Activated T-cell treated with anti-CD3 and anti-CD28 coated beads, Interleukin-2, amount 50 U/mL, for 4 hours (primary cell): ENCODE data around the gene IL1F10. TPM values are rescaled to one million over a fixed set of nuclear protein-coding genes. Genes with fewer than 3 reads are reported as not detected.

Source experiments
- ATAC-seq, 2 donors: fragments of 200-7000 bp; cut with Tn5 transposase; one replicate each; pipeline ENCODE4 v1.10.0; 2021
- DNase-seq: peaks from one replicate; pipeline ENCODE4 v3.0.0-alpha.2; 2020
- H3K27me3 Mint-ChIP-seq: one replicate; pipeline ENCODE4 v1.8.0; 2021; ENCODE audit warnings: low read depth, mixed read lengths
- H3K36me3 Mint-ChIP-seq: one replicate; pipeline ENCODE4 v1.8.0; 2022; ENCODE audit warnings: mixed read lengths; ENCODE audit not compliant: insufficient read depth
- H3K4me1 Mint-ChIP-seq: one replicate; pipeline ENCODE4 v1.8.0; 2021; ENCODE audit warnings: low read depth, mixed read lengths
- H3K4me3 Mint-ChIP-seq: one replicate; pipeline ENCODE4 v1.8.0; 2021; ENCODE audit warnings: mild to moderate bottlenecking, moderate library complexity, mixed read lengths
- H3K9me3 Mint-ChIP-seq: one replicate; pipeline ENCODE4 v1.8.0; 2021; ENCODE audit warnings: mixed read lengths
- total RNA-seq, 3 donors: library from RNA; stranded (reverse); gene quantifications; one replicate each; pipeline ENCODE4 v1.2.1, GENCODE V29; 2021

IL1F10 gene
- total RNA-seq, 3 donors from 2014 or later, result not detected

GRCh38 chr2:113102133-113102532 is 34.4 kb downstream of the IL1F10 start:
- no peak for DNase-seq
- Mint-ChIP-seq H3K27me3 (peaks cover 1% of the 10 kb centered on the region), H3K4me3 (no peak overlapping the region), H3K36me3 (no peaks in the 10 kb centered on the region), H3K9me3 (peaks cover 17% of the 10 kb centered on the region), H3K4me1 (peaks cover 43% of the 10 kb centered on the region)
- no peak for ATAC-seq

- H3K4me1 Mint-ChIP-seq, result peaks cover 32% of the 10 kb centered on the region
- peaks cover 2% of the 10 kb centered on the region for H3K27me3 Mint-ChIP-seq
- no peak for DNase-seq
- peaks cover 9% of the 10 kb centered on the region for H3K9me3 Mint-ChIP-seq
- ATAC-seq, result no peak
- no peak overlapping the region for H3K4me3 Mint-ChIP-seq
- no peaks in the 10 kb centered on the region for H3K36me3 Mint-ChIP-seq
Observed at GRCh38 chr2:113103277-113103676, 35.5 kb downstream of the IL1F10 start.

- H3K27me3 Mint-ChIP-seq, result peaks cover 6% of the 10 kb centered on the region
- H3K4me3 Mint-ChIP-seq, result no peak overlapping the region
- H3K36me3 Mint-ChIP-seq, result no peaks in the 10 kb centered on the region
- DNase-seq (no peak), ATAC-seq (peak; percentile 82 to 83)
- peaks cover 29% of the 10 kb centered on the region for H3K4me1 Mint-ChIP-seq
- peaks cover 9% of the 10 kb centered on the region for H3K9me3 Mint-ChIP-seq
Observed at GRCh38 chr2:113104054-113104611, 36.4 kb downstream of the IL1F10 start.

GRCh38 chr2:113105047-113105785 is 37.4 kb downstream of the IL1F10 start:
- H3K36me3 Mint-ChIP-seq, result no peaks in the 10 kb centered on the region
- peaks cover 29% of the 10 kb centered on the region for H3K4me1 Mint-ChIP-seq
- no peak overlapping the region for H3K4me3 Mint-ChIP-seq
- peaks cover 10% of the 10 kb centered on the region for H3K27me3 Mint-ChIP-seq
- DNase-seq (peak; percentile 29), ATAC-seq (peak; percentile 65 to 70)
- peaks cover 9% of the 10 kb centered on the region for H3K9me3 Mint-ChIP-seq

- no peak for ATAC-seq
- no peak for DNase-seq
- Mint-ChIP-seq H3K4me1 (peaks cover 5% of the 10 kb centered on the region), H3K36me3 (no peaks in the 10 kb centered on the region), H3K9me3 (no peaks in the 10 kb centered on the region), H3K4me3 (no peak overlapping the region), H3K27me3 (peaks cover 8% of the 10 kb centered on the region)
Observed at GRCh38 chr2:113111121-113111520, 43.4 kb downstream of the IL1F10 start.

GRCh38 chr2:113111823-113112287 is 44.1 kb downstream of the IL1F10 start:
- Mint-ChIP-seq H3K36me3 (no peaks in the 10 kb centered on the region), H3K27me3 (peaks cover 8% of the 10 kb centered on the region), H3K9me3 (no peaks in the 10 kb centered on the region), H3K4me1 (peaks cover 8% of the 10 kb centered on the region), H3K4me3 (no peak overlapping the region)
- ATAC-seq (no peak), DNase-seq (no peak)

GRCh38 chr2:113112441-113112840 is 44.7 kb downstream of the IL1F10 start:
- Mint-ChIP-seq H3K9me3 (no peaks in the 10 kb centered on the region), H3K4me3 (no peak overlapping the region), H3K27me3 (peaks cover 8% of the 10 kb centered on the region), H3K36me3 (no peaks in the 10 kb centered on the region), H3K4me1 (peaks cover 8% of the 10 kb centered on the region)
- ATAC-seq (no peak), DNase-seq (no peak)

GRCh38 chr2:113112871-113113270 is 45.1 kb downstream of the IL1F10 start:
- H3K9me3 Mint-ChIP-seq, result no peaks in the 10 kb centered on the region
- H3K36me3 Mint-ChIP-seq, result no peaks in the 10 kb centered on the region
- peaks cover 8% of the 10 kb centered on the region for H3K27me3 Mint-ChIP-seq
- no peak overlapping the region for H3K4me3 Mint-ChIP-seq
- H3K4me1 Mint-ChIP-seq, result peaks cover 8% of the 10 kb centered on the region
- ATAC-seq (no peak), DNase-seq (no peak)

- ATAC-seq, result no peak
- no peaks in the 10 kb centered on the region for H3K36me3 Mint-ChIP-seq
- DNase-seq, result no peak
- peaks cover 8% of the 10 kb centered on the region for H3K4me1 Mint-ChIP-seq
- no peaks in the 10 kb centered on the region for H3K9me3 Mint-ChIP-seq
- no peak overlapping the region for H3K4me3 Mint-ChIP-seq
- peaks cover 3% of the 10 kb centered on the region for H3K27me3 Mint-ChIP-seq
Observed at GRCh38 chr2:113113807-113114206, 46.0 kb downstream of the IL1F10 start.

GRCh38 chr2:113114224-113114945 is 46.6 kb downstream of the IL1F10 start:
- Mint-ChIP-seq H3K9me3 (no peaks in the 10 kb centered on the region), H3K4me1 (peaks cover 8% of the 10 kb centered on the region), H3K36me3 (no peaks in the 10 kb centered on the region), H3K4me3 (no peak overlapping the region), H3K27me3 (peaks cover 3% of the 10 kb centered on the region)
- DNase-seq, result no peak
- no peak for ATAC-seq

GRCh38 chr2:113114996-113115395 is 47.2 kb downstream of the IL1F10 start:
- Mint-ChIP-seq H3K27me3 (peaks cover under 1% of the 10 kb centered on the region), H3K36me3 (no peaks in the 10 kb centered on the region), H3K4me1 (peaks cover 8% of the 10 kb centered on the region), H3K9me3 (no peaks in the 10 kb centered on the region), H3K4me3 (no peak overlapping the region)
- DNase-seq (no peak), ATAC-seq (no peak)

GRCh38 chr2:113116100-113116958 is 48.6 kb downstream of the IL1F10 start:
- peaks cover 9% of the 10 kb centered on the region for H3K4me1 Mint-ChIP-seq
- no peaks in the 10 kb centered on the region for H3K36me3 Mint-ChIP-seq
- ATAC-seq (peak; percentile 36 to 46), DNase-seq (no peak)
- H3K27me3 Mint-ChIP-seq, result no peaks in the 10 kb centered on the region
- no peak overlapping the region for H3K4me3 Mint-ChIP-seq
- no peaks in the 10 kb centered on the region for H3K9me3 Mint-ChIP-seq

- no peak for DNase-seq
- Mint-ChIP-seq H3K4me1 (peaks cover 10% of the 10 kb centered on the region), H3K36me3 (no peaks in the 10 kb centered on the region), H3K9me3 (no peaks in the 10 kb centered on the region), H3K27me3 (no peaks in the 10 kb centered on the region), H3K4me3 (no peak overlapping the region)
- peak; percentile 71 to 77 for ATAC-seq
Observed at GRCh38 chr2:113117541-113118262, 49.9 kb downstream of the IL1F10 start.
